HepG2 (cell line): ENCODE measurements around the gene SCAI. TPM values are rescaled to one million over a fixed set of nuclear protein-coding genes. Genes with fewer than 3 reads are reported as not detected.

Experiments used
- ATAD3A ChIP-seq: sonication (generic); formaldehyde crosslinking; IDR thresholded peaks from 2 replicates; pipeline ENCODE4 v1.4.0; 2020; ENCODE audit warnings: missing genetic modification reagents
- BRF2 ChIP-seq: sonication (generic); formaldehyde crosslinking; IDR thresholded peaks from 2 replicates; pipeline ENCODE4 v1.8.1; 2022; ENCODE audit warnings: mild to moderate bottlenecking, missing genetic modification reagents
- DMAP1 ChIP-seq: IDR thresholded peaks from 2 replicates; pipeline ENCODE4 v1.6.1; 2016
- EEA1 ChIP-seq: sonication (generic); formaldehyde crosslinking; IDR thresholded peaks from 2 replicates; pipeline ENCODE4 v1.5.1; 2020; ENCODE audit warnings: mild to moderate bottlenecking, missing genetic modification reagents, borderline replicate concordance
- FOSL2 ChIP-seq: sonication (generic); formaldehyde crosslinking; IDR thresholded peaks from 2 replicates; pipeline ENCODE4 v1.4.0; 2020; ENCODE audit warnings: missing genetic modification reagents
- GLI4 ChIP-seq: sonication (generic); formaldehyde crosslinking; IDR thresholded peaks from 2 replicates; pipeline ENCODE4 v1.5.1; 2020; ENCODE audit warnings: missing genetic modification reagents, mild to moderate bottlenecking, moderate library complexity, borderline replicate concordance
- GRHL1 ChIP-seq: sonication (generic); formaldehyde crosslinking; conservative IDR thresholded peaks from 2 replicates; pipeline ENCODE4 v1.8.0; 2022; ENCODE audit warnings: missing genetic modification reagents
- MEF2D ChIP-seq: sonication (generic); formaldehyde crosslinking; IDR thresholded peaks from 2 replicates; pipeline ENCODE4 v1.5.1; 2020; ENCODE audit warnings: mild to moderate bottlenecking, missing genetic modification reagents
- MTA1 ChIP-seq: sonication (generic); formaldehyde crosslinking; IDR thresholded peaks from 2 replicates; pipeline ENCODE4 v1.4.0; 2020; ENCODE audit warnings: missing genetic modification reagents, mild to moderate bottlenecking, borderline replicate concordance
- NCOA1 ChIP-seq: sonication (generic); formaldehyde crosslinking; IDR thresholded peaks from 2 replicates; pipeline ENCODE4 v1.9.0; 2021; ENCODE audit warnings: missing genetic modification reagents
- PHF5A ChIP-seq: IDR thresholded peaks from one replicate; pipeline ENCODE4 v1.6.1; 2018; ENCODE audit warnings: low read depth, missing genetic modification reagents; ENCODE audit not compliant: unreplicated experiment
- THAP8 ChIP-seq: sonication (generic); formaldehyde crosslinking; IDR thresholded peaks from 2 replicates; pipeline ENCODE4 v1.5.1; 2020; ENCODE audit warnings: missing genetic modification reagents, mild to moderate bottlenecking, borderline replicate concordance
- TRAFD1 ChIP-seq: sonication (generic); formaldehyde crosslinking; IDR thresholded peaks from 2 replicates; pipeline ENCODE4 v1.5.1; 2020; ENCODE audit warnings: missing genetic modification reagents, mild to moderate bottlenecking, borderline replicate concordance
- WIZ ChIP-seq: sonication (generic); formaldehyde crosslinking; IDR thresholded peaks from 2 replicates; pipeline ENCODE4 v1.5.1; 2020; ENCODE audit warnings: mild to moderate bottlenecking, missing genetic modification reagents
- ZBTB37 ChIP-seq: sonication (generic); formaldehyde crosslinking; IDR thresholded peaks from 2 replicates; pipeline ENCODE4 v1.4.0; 2020; ENCODE audit warnings: mild to moderate bottlenecking, missing genetic modification reagents
- ZFP1 ChIP-seq: IDR thresholded peaks from 2 replicates; pipeline ENCODE4 v1.6.1; 2016
- ZKSCAN1 ChIP-seq: fragments of 150-350 bp; IDR thresholded peaks from 2 replicates; pipeline ENCODE4 v1.6.1; 2014; ENCODE audit warnings: low read length
- ZNF124 ChIP-seq: sonication (generic); formaldehyde crosslinking; IDR thresholded peaks from 2 replicates; pipeline ENCODE4 v1.4.0; 2020; ENCODE audit warnings: missing genetic modification reagents
- ZNF251 ChIP-seq: sonication (generic); formaldehyde crosslinking; IDR thresholded peaks from 2 replicates; pipeline ENCODE4 v1.9.0; 2021; ENCODE audit warnings: mild to moderate bottlenecking, missing genetic modification reagents
- ZNF607 ChIP-seq: sonication (generic); formaldehyde crosslinking; IDR thresholded peaks from 2 replicates; pipeline ENCODE4 v1.5.1; 2020; ENCODE audit warnings: missing genetic modification reagents, mild to moderate bottlenecking, borderline replicate concordance
- ZNF720 ChIP-seq: sonication (generic); formaldehyde crosslinking; IDR thresholded peaks from 2 replicates; pipeline ENCODE4 v1.4.0; 2020; ENCODE audit warnings: missing genetic modification reagents
- ZNF766 ChIP-seq: sonication (generic); formaldehyde crosslinking; IDR thresholded peaks from 2 replicates; pipeline ENCODE4 v1.5.0; 2020; ENCODE audit warnings: missing genetic modification reagents, borderline replicate concordance
- ZNF883 ChIP-seq: sonication (generic); formaldehyde crosslinking; IDR thresholded peaks from 2 replicates; pipeline ENCODE4 v1.5.1; 2020; ENCODE audit warnings: mild to moderate bottlenecking, missing genetic modification reagents; ENCODE audit errors: not compliant biosample characterization
- ZSCAN12 ChIP-seq: sonication (generic); formaldehyde crosslinking; IDR thresholded peaks from 2 replicates; pipeline ENCODE4 v1.9.0; 2021; ENCODE audit warnings: mild to moderate bottlenecking, missing genetic modification reagents
- ZSCAN22 ChIP-seq: sonication (generic); formaldehyde crosslinking; IDR thresholded peaks from 2 replicates; pipeline ENCODE4 v1.4.0; 2020; ENCODE audit warnings: mild to moderate bottlenecking, missing genetic modification reagents
- polyA plus RNA-seq, 8 experiments: library from polyadenylated mRNA; depleted of rRNA in 3 of 8; stranded (reverse) in 7 of 8; unstranded in 1 of 8; fragments of >200 nt; fragmentation: Illumina TruSeq in 4 of 8; extraction: Trizol in 4 of 8; gene quantifications; 2 replicates each; pipeline versions ENCODE4 v1.2.1 to v1.2.3, GENCODE V29; 2011 to 2016; ENCODE audit warnings: low read depth in 4 of 8, missing spikeins in 1 of 8, mixed read lengths in 1 of 8; ENCODE audit not compliant: insufficient read depth in 1 of 8
- total RNA-seq, 5 experiments: library from RNA; depleted of rRNA; stranded (reverse); fragments of >200 nt; fragmentation: Illumina TruSeq; extraction: Trizol; gene quantifications; 2 replicates each; pipeline ENCODE4 v1.2.3, GENCODE V29; 2016; ENCODE audit warnings: low read depth in 1 of 5

SCAI gene
- total and polyA plus RNA-seq, 2 of the 13 experiments (the other 11 are each of a cell fraction or from before 2014, with no cell fraction given), result 4.4 to 8.4 TPM

- no peak for TF ChIP-seq ZNF883 (CRISPR knock-in tag)
- no peak for TF ChIP-seq NCOA1 (CRISPR knock-in tag)
- TF ChIP-seq BRF2, result no peak
- TF ChIP-seq MTA1 (CRISPR knock-in tag), result no peak
- no peak for TF ChIP-seq ZNF124 (CRISPR knock-in tag)
- no peak for TF ChIP-seq ZNF766 (CRISPR knock-in tag)
- no peak for TF ChIP-seq ZSCAN22 (CRISPR knock-in tag)
- TF ChIP-seq ZSCAN12 (CRISPR knock-in tag), result no peak
- 0 out of 2 replicates have a peak, but pooled peaks have one; percentile 36 for TF ChIP-seq DMAP1 (CRISPR knock-in tag)
- peak; percentile 44; the same call in 1 of the 2 replicates for TF ChIP-seq ZNF607
- TF ChIP-seq PHF5A (CRISPR knock-in tag), result no peak
- 0 out of 2 replicates have a peak, but pooled peaks have one; percentile 27 for TF ChIP-seq THAP8
- no peak for TF ChIP-seq ZNF720 (CRISPR knock-in tag)
- no peak for TF ChIP-seq MEF2D (CRISPR knock-in tag)
- no peak for TF ChIP-seq ATAD3A
- TF ChIP-seq GLI4 (CRISPR knock-in tag), result no peak
- no peak for TF ChIP-seq ZBTB37 (CRISPR knock-in tag)
- TF ChIP-seq TRAFD1 (CRISPR knock-in tag), result no peak
- TF ChIP-seq ZKSCAN1, result no peak
- no peak for TF ChIP-seq WIZ (CRISPR knock-in tag)
- no peak for TF ChIP-seq ZFP1 (CRISPR knock-in tag)
- TF ChIP-seq GRHL1 (CRISPR knock-in tag), result no peak
- no peak for TF ChIP-seq FOSL2
- no peak for TF ChIP-seq ZNF251 (CRISPR knock-in tag)
- peak; percentile 69; the same call in 1 of the 2 replicates for TF ChIP-seq EEA1 (CRISPR knock-in tag)
These were observed at the start of gene SCAI (continued) for GRCh38 chr9:125143377-125144090.
